ENCODE data around the gene CTCFL.

Gene CTCFL

DNA sequence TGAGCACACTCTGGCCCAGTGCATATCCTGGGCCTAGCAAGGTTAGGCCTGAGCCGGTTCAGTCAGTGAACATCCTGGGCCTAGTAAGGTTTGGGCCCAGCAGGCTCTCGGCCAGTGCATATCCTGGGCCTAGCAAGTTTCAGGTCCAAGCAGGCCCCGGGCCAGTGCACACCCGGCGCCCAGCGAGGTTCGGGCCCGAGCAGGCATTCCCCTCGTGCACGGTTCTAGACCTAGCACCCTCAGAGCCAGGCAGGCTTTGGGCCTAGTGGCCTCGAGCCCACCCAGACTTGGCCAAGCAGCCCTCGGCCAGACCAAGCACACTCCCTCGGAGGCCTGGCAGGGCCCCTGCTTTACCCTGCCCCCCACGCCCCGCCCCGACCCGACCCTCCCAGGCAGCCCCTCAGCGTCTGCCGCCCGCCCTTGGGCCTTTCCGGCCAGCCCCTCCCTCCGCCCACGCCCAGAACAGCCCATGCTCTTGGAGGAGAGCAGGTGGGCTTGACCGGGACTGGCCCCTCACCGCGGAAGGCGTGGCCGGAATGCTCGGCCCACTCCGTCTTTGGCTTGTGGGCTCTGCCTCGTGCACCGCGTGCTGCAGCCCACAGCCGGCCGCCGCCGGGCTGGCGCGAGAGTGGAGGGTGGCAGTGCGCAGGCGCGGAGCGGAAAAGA lies at the start of gene CTCFL:
Gene CTCFL, minus strand, starts transcription at position 630 of the 666 bp plus-strand sequence. CDS start 935 bp downstream, outside the sequence.
- DNase-seq, result no peak

DNA sequence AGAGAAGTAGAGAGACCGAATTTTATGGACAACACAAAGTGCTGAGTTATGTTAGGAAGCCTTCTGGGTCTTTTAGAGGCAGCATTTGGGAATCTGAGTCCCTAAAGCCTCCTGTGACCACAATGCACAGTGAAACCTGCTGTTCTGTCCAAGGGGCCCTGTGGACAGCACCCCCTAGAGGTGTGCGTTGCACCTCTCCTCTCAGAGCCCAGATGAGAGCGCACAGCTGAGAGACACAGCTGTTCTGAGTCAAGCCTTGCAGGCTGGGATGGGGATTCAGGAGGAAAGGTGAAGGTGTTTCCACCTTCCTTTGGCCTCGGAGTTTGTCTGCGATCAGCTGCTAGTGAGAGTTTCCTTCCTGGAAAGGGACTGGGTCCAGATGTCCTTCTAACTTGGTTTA lies 49.0 kb upstream of the CTCFL start:
- no peak for DNase-seq

GRCh38 chr20:57573242-57573641 lies 48.3 kb upstream of the CTCFL start:
- DNase-seq, result no peak

DNA sequence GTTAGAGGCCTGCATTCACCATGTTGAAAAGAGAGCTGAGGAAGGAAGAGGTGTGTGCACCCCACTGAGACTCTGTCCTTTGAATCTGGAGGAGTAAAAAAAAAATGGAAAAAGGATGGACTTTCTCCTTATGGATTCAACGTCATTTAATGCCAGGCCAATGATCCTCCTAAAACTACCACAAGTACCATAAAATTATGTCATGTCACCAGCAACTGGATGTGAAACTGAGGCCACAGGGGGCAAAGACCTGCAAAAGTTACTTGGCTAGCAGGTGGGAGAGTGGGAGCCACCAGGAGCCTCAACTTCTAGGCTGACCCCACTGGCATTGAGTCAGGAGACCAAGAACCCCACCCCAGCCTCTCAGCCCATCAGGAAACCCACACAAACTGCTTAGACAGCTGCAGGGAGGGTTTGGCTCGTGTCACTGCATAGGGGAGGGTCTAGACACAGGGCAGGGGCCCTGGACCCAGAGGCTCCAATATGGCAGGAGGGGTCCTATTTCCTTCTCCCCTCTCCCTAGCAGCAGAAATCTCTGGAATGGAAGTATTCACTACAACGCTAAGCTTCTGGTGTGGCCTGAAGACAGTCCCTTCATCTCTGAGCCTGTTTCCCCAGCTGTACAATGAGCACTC lies 47.0 kb upstream of the CTCFL start:
- DNase-seq, result no peak

DNA sequence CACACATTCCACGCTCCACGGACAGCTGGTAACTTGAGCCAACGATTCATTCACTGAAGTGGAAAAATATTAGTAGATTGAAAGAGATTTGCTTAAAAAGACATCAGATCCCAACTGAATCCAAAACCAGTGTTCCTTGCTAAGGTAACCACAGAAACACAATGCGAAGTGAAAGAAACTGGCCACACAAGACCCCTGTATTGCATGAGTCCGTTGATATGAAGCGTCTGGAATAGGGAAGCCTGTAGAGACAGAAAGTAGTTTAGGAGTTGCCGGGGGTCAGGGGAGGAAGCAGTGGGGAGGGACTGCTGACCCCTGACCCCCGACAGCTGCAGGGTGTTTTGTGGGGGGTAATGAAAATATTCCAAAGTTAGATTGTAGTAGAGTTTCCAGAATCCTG lies 46.0 kb upstream of the CTCFL start:
- DNase-seq, result no peak

DNA sequence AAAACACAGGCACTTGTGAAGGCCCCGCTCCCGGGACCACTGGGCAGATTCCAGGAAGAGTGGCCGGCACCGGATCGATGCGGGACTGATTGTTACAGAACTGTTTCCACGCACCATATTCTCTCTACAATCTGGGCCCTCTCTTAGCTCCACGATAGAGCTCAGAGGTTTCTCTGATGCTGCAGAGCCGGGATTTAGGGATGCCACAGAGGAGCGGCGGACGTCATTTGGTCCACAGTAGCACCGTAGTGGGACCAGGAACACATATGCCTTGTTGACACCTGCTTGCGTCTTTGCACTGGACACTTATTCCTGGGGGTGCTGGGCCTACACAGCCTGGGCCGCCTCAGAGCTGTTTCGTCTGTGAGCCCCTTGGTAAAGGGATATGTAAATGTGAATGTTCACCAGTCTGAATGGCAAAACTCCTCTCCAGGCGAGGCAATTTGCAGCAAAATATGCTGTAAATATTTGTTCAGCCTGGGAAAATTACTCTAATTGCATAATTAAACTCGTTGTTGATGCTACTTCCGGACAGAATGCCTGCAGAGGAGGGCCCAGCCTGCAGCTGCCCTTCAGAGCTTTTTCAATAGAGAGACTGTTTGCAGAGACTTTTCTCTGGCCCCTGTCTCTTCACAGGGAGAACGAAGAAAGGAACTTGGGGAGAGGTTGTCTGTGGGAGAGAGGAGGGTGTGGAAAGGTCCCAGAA lies 45.4 kb upstream of the CTCFL start:
- no peak for DNase-seq

DNA sequence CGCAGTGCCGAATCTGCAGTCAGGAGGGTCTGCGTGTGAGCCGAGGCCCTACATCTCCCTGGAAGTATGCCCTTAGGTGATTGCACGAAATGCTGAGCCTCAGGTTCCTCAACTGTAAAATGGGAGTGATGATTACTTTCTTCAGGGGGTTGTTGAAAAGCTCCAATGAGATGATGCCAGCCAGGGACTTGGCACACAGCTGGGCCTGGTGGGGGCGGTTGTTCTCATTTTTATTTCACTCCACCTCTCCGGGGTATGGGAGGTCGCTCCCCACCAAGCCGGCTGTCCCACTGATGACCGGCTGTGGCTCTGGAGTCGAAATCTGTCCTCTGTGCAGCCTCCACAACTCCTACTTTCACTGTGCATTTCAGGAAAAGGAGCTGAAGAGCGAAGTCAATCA lies 44.0 kb upstream of the CTCFL start:
- no peak for DNase-seq

GRCh38 chr20:57568088-57568896 lies 43.4 kb upstream of the CTCFL start:
- no peak for DNase-seq

DNA sequence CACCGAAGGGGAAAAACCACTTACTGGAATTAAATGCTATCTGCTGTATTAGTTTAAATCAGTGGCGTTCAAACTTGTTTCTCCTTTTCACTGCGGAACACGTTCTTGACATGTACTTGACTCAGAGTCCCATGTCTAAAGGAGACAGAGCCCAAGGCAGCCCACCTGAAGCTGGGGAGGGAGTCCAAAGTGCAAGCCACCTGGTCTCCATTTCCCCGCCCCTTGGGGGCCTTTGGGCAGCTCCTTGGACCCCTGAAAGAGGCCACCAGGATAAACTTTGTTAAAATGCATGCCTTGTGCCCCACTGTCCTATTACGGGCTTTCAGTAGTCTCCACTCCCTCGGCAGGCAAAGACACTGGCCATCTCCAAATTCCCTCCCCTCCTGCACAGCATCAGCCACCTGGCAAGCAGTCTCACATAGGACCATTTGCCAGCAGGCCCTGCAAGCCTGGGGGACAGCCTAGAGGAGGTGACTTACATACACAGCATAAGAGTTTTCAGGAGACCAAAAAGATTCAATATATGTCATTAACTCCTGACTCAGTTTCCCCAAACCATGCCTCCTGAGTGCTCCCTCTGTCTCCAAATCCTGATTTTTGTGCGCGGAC lies 42.6 kb upstream of the CTCFL start:
- no peak for DNase-seq

- DNase-seq, result no peak
Measured at GRCh38 chr20:57566803-57567459, 42.0 kb upstream of the CTCFL start.

GRCh38 chr20:57566399-57566798 lies 41.5 kb upstream of the CTCFL start:
- DNase-seq, result no peak

GRCh38 chr20:57564951-57565642 lies 40.2 kb upstream of the CTCFL start:
- no peak for DNase-seq

- DNase-seq, result no peak
Measured at GRCh38 chr20:57564180-57564802, 39.4 kb upstream of the CTCFL start.

DNA sequence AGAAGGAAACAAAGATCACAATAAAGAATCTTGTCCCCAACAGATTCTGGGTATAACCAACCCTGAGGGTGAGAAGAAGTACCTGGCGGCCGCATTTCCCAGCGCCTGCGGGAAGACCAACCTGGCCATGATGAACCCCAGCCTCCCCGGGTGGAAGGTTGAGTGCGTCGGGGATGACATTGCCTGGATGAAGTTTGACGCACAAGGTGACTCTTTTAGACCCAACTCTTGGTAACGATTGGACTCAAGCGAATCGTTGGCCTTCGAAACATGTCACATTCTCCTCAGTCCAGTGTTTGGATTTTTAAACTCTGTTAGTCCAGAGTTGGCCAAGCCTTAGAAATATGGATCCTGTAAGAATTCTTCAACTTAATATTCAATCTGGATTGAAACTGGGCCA lies 38.6 kb upstream of the CTCFL start:
- DNase-seq, result no peak

- DNase-seq, result no peak
Measured at GRCh38 chr20:57562541-57563465, 37.9 kb upstream of the CTCFL start.

DNA sequence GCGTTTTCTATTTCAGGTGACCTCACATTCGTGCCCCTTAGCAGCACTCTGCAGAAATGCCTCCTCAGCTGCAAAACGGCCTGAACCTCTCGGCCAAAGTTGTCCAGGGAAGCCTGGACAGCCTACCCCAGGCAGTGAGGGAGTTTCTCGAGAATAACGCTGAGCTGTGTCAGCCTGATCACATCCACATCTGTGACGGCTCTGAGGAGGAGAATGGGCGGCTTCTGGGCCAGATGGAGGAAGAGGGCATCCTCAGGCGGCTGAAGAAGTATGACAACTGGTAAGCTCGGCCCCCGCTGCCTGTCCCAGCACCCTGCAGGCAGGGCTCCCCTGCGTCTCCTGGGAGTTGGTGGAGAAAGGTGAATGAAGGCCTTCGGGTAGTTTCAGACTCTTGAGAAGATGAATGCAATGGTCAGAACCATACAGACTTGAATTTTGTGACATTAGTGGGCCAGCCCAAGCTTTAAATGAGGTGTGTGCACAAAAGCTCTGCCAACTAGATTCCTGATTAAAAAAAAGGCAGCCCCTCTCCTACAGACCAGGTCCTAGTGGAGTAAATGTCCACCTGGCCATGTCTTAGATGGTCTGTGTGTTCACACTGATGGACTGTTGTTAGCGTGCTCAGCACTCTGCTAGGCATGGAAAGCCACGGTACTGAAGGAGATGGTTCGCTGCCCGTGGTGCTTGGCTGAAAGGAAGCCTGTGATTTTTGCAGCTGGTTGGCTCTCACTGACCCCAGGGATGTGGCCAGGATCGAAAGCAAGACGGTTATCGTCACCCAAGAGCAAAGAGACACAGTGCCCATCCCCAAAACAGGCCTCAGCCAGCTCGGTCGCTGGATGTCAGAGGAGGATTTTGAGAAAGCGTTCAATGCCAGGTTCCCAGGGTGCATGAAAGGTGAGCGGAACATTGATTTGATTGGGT lies 36.7 kb upstream of the CTCFL start:
- DNase-seq, result no peak

DNA sequence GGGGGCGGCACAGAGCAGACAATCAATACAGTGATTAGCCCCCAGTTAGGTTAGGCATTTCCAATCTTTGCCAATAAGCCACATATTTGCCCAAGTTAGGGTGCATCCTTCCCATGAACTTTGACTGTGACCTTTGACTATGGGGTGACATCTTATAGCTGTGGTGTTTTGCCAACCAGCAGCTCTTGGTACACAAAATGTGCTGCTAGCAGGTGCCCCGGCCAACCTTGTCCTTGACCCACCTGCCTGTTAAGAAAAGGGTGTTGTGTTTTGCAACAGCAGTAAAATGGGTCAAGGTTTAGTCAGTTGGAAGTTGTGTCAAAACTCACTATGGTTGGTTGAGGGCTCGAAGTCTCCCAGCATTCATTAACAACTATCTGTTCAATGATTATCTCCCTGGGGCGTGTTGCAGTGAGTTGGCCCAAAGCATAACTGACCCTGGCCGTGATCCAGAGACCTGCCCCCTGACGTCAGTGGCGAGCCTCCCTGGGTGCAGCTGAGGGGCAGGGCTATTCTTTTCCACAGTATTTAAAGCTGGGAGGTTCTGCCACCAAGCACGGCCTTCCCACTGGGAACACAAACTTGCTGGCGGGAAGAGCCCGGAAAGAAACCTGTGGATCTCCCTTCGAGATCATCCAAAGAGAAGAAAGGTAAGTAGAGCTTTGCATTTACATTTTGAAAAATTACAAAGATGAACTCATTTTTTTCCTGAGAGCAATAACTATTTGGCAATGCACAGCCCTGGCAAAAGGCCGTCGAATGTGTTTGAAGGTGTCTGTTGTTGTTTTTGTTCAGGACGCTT lies 35.8 kb upstream of the CTCFL start, which contains the start of gene PCK1:
Gene PCK1, plus strand, starts transcription at position 557 of the 802 bp plus-strand sequence. CDS start 302 bp downstream, outside the sequence.
- no peak for DNase-seq
